Smooth muscle cell (in vitro differentiated cells): Measurements from ENCODE around the gene EML4. TPM values are rescaled to one million over a fixed set of nuclear protein-coding genes. Genes with fewer than 3 reads are reported as not detected.

Source experiments
- DNase-seq: peaks from one replicate; lab custom pipeline; 2025; ENCODE audit not compliant: unreplicated experiment; lab: John Stamatoyannopoulos, UW
- H2AFZ ChIP-seq: fragments of 200-600 bp; sonication (generic); 2 replicates; pipeline ENCODE4 v1.6.0; 2016; ENCODE audit warnings: antibody characterized with exemption, low read depth, mild to moderate bottlenecking
- H3F3A ChIP-seq: fragments of 200-600 bp; sonication (generic); 2 replicates; pipeline ENCODE4 v1.6.0; 2017; ENCODE audit warnings: antibody characterized with exemption, low read depth
- H3K27ac ChIP-seq: fragments of 200-600 bp; sonication (generic); 2 replicates; pipeline ENCODE4 v1.5.1; 2016; ENCODE audit warnings: low read depth, mild to moderate bottlenecking
- H3K27me3 ChIP-seq: fragments of 200-600 bp; sonication (generic); 2 replicates; pipeline ENCODE4 v1.6.1; 2016; ENCODE audit warnings: low read depth, mild to moderate bottlenecking
- H3K36me3 ChIP-seq: fragments of 200-600 bp; sonication (generic); 2 replicates; pipeline ENCODE4 v1.5.1; 2016; ENCODE audit warnings: low read depth
- H3K4me1 ChIP-seq: fragments of 200-600 bp; sonication (generic); 2 replicates; pipeline ENCODE4 v1.5.1; 2016; ENCODE audit warnings: low read depth
- H3K4me2 ChIP-seq: fragments of 200-600 bp; sonication (generic); 2 replicates; pipeline ENCODE4 v1.6.0; 2016; ENCODE audit warnings: mild to moderate bottlenecking
- H3K4me3 ChIP-seq: fragments of 200-600 bp; sonication (generic); 2 replicates; pipeline ENCODE4 v1.5.1; 2016; ENCODE audit warnings: mild to moderate bottlenecking
- H3K79me2 ChIP-seq: fragments of 200-600 bp; sonication (generic); 2 replicates; pipeline ENCODE4 v1.6.0; 2016; ENCODE audit warnings: low read depth, mild to moderate bottlenecking
- H3K9ac ChIP-seq: fragments of 200-600 bp; sonication (generic); 2 replicates; pipeline ENCODE4 v1.6.0; 2016; ENCODE audit warnings: low read depth
- H3K9me3 ChIP-seq: fragments of 200-600 bp; sonication (generic); replicated peaks from 2 replicates; pipeline ENCODE4 v1.5.1; 2016; ENCODE audit warnings: low read depth
- H4K20me1 ChIP-seq: fragments of 200-600 bp; sonication (generic); 2 replicates; pipeline ENCODE4 v1.6.0; 2016; ENCODE audit warnings: low read depth
- CTCF ChIP-seq: fragments of 200-600 bp; sonication (generic); IDR thresholded peaks from 2 replicates; pipeline ENCODE4 v1.5.1; 2017; ENCODE audit warnings: borderline replicate concordance, mild to moderate bottlenecking, antibody characterized with exemption; ENCODE audit not compliant: insufficient read depth, poor library complexity, severe bottlenecking
- WGBS: methylation state at CpG from one replicate; pipeline ENCODE4 v1.1.7; 2016; ENCODE audit warnings: low lambda C conversion rate; 5-methylcytosine and 5-hydroxymethylcytosine counted together
- polyA plus RNA-seq: library from polyadenylated mRNA; unstranded; fragments of >200 nt; fragmentation: Nextera tagmentation; extraction: Ambion mirVana; gene quantifications from 2 replicates; pipeline ENCODE4 v1.2.1, GENCODE V29; 2016
- total RNA-seq: library from RNA; depleted of rRNA; stranded (reverse); fragments of >200 nt; gene quantifications from 2 replicates; pipeline ENCODE4 v1.2.3, GENCODE V29; 2014

The EML4 gene
- total and polyA plus RNA-seq, 2 experiments from 2014 or later, result 33.6 to 46.2 TPM

- H3K36me3 ChIP-seq, result no peaks in the 10 kb centered on the region
- no peak overlapping the region for H3K4me2 ChIP-seq
- peaks cover 12% of the 10 kb centered on the region for H3F3A ChIP-seq
- peaks cover 7% of the 10 kb centered on the region for H4K20me1 ChIP-seq
- no peaks in the 10 kb centered on the region for H3K27me3 ChIP-seq
- DNase-seq, result no peak
- 99% methylated on average over 4 of the region's 4 CpGs for WGBS
- TF ChIP-seq CTCF, result no peak
- H3K4me3 ChIP-seq, result no peak overlapping the region
- H3K4me1 ChIP-seq, result peaks cover 5% of the 10 kb centered on the region
- H3K79me2 ChIP-seq, result peaks cover 77% of the 10 kb centered on the region
- no peak overlapping the region for H3K9ac ChIP-seq
- no peak overlapping the region for H2AFZ ChIP-seq
- H3K9me3 ChIP-seq, result no peaks in the 10 kb centered on the region
- no peak overlapping the region for H3K27ac ChIP-seq
These were observed 34.6 kb downstream of the EML4 start for GRCh38 chr2:42203792-42204191.

- Histone ChIP-seq H3K27ac (no peak overlapping the region), H3K4me1 (peaks cover 3% of the 10 kb centered on the region), H3K4me2 (no peak overlapping the region), H2AFZ (no peak overlapping the region), H3K9ac (no peak overlapping the region), H3K79me2 (peaks cover 80% of the 10 kb centered on the region), H3K9me3 (no peaks in the 10 kb centered on the region), H3F3A (peaks cover 11% of the 10 kb centered on the region), H3K4me3 (no peak overlapping the region), H4K20me1 (peaks cover 7% of the 10 kb centered on the region), H3K36me3 (no peaks in the 10 kb centered on the region), H3K27me3 (no peaks in the 10 kb centered on the region)
- no peak for DNase-seq
- no peak for TF ChIP-seq CTCF
These were observed 36.2 kb downstream of the EML4 start for GRCh38 chr2:42205337-42205736.

DNA sequence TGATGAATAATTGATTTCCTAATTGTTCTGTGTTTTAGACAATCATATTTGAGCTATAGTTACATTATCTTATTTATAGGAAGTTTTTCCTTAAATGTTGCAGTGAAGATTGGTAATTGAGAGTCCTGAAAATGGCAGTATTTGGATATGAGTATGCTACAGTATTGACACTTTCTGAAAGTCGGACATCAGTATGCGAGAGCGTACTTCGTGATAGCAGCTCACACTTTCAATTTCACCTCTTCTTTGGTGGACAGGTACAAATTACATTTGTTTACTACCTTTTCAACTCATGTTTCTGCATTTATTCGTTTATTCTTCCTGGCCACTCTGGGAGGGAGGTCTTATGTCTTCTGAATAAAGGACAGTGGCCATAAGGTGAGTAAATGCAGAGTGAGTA lies 38.7 kb downstream of the EML4 start:
- no peak overlapping the region for H3K4me2 ChIP-seq
- H3K36me3 ChIP-seq, result no peaks in the 10 kb centered on the region
- no peak for DNase-seq
- 96% methylated on average over 5 of the region's 5 CpGs for WGBS
- H4K20me1 ChIP-seq, result peaks cover 10% of the 10 kb centered on the region
- H3K79me2 ChIP-seq, result peaks cover 96% of the 10 kb centered on the region
- no peak for TF ChIP-seq CTCF
- H3K4me1 ChIP-seq, result no peaks in the 10 kb centered on the region
- no peaks in the 10 kb centered on the region for H3K27me3 ChIP-seq
- no peak overlapping the region for H2AFZ ChIP-seq
- H3K9ac ChIP-seq, result no peak overlapping the region
- no peaks in the 10 kb centered on the region for H3F3A ChIP-seq
- no peaks in the 10 kb centered on the region for H3K9me3 ChIP-seq
- H3K4me3 ChIP-seq, result no peak overlapping the region
- no peak overlapping the region for H3K27ac ChIP-seq

- peaks cover 12% of the 10 kb centered on the region for H4K20me1 ChIP-seq
- H3K27ac ChIP-seq, result no peak overlapping the region
- H2AFZ ChIP-seq, result no peak overlapping the region
- H3F3A ChIP-seq, result no peaks in the 10 kb centered on the region
- 95% methylated on average over 2 of the region's 2 CpGs for WGBS
- no peak for DNase-seq
- no peak overlapping the region for H3K4me3 ChIP-seq
- H3K36me3 ChIP-seq, result no peaks in the 10 kb centered on the region
- no peak overlapping the region for H3K4me2 ChIP-seq
- no peak overlapping the region for H3K9ac ChIP-seq
- TF ChIP-seq CTCF, result no peak
- no peaks in the 10 kb centered on the region for H3K4me1 ChIP-seq
- peaks cover 95% of the 10 kb centered on the region for H3K79me2 ChIP-seq
- no peaks in the 10 kb centered on the region for H3K27me3 ChIP-seq
- H3K9me3 ChIP-seq, result no peaks in the 10 kb centered on the region
These were observed 41.0 kb downstream of the EML4 start for GRCh38 chr2:42210203-42210602.
